Mammary epithelial cell (primary cell): Measurements from ENCODE around the gene SYNM.

Experiments
- EZH2 ChIP-seq: IDR thresholded peaks from 2 replicates; pipeline ENCODE4 v1.6.1; 2012; ENCODE audit warnings: low read length, inconsistent platforms, borderline replicate concordance
- TF ChIP-seq, protein P1 (sequence below), 2 donors: IDR thresholded peaks in 1 of 2; conservative IDR thresholded peaks in 1 of 2; 2 replicates each; pipeline ENCODE4 v1.5.1; 2011 to 2012; ENCODE audit warnings: inconsistent platforms in 2 of 2, low read length in 2 of 2, mild to moderate bottlenecking in 2 of 2, control low read depth in 1 of 2, low read depth in 1 of 2; ENCODE audit not compliant: insufficient read depth in 1 of 2; ENCODE audit errors: extremely low read depth in 1 of 2

DNA sequence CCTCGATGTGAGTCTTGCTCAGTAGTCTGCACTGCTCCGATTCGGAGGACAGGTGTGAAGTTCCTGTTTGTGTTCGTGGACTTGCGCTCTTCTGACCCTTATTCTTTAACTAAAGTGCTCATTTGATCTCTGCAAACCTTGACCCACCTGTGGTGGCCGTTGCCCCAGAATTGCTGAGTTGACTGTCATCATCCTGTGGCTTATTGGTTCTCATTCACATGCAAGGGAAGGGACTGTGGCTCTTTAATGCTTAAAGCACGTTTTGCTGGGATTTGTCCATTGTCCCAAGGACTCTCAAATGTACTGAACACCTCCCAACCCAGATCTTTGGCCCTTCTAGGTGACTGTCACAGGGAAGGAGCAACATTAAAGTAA, 13.4 kb downstream of the SYNM start:
- no peak for TF ChIP-seq EZH2
- TF ChIP-seq, protein P1, sequence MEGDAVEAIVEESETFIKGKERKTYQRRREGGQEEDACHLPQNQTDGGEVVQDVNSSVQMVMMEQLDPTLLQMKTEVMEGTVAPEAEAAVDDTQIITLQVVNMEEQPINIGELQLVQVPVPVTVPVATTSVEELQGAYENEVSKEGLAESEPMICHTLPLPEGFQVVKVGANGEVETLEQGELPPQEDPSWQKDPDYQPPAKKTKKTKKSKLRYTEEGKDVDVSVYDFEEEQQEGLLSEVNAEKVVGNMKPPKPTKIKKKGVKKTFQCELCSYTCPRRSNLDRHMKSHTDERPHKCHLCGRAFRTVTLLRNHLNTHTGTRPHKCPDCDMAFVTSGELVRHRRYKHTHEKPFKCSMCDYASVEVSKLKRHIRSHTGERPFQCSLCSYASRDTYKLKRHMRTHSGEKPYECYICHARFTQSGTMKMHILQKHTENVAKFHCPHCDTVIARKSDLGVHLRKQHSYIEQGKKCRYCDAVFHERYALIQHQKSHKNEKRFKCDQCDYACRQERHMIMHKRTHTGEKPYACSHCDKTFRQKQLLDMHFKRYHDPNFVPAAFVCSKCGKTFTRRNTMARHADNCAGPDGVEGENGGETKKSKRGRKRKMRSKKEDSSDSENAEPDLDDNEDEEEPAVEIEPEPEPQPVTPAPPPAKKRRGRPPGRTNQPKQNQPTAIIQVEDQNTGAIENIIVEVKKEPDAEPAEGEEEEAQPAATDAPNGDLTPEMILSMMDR (conservative IDR thresholded peaks at IDR 0.05 in 1 of 2, IDR thresholded peaks at IDR 0.05 in 1 of 2; ENCODE audit: extremely low read depth in 1 of 2, insufficient read depth in 1 of 2, low read depth in 1 of 2, low read length in 2 of 2) = no peak
